Measurements from ENCODE around the gene FBXO17.

The FBXO17 gene

GRCh38 chr19:38958301-38958700 is 17.2 kb downstream of the FBXO17 start:
- TF ChIP-seq FOXP2 (optimal IDR thresholded peaks at IDR 0.05; ENCODE audit: borderline replicate concordance, extremely low read depth, extremely low read length, insufficient read depth) (no peak), TAF1 (IDR thresholded peaks at IDR 0.05; ENCODE audit: borderline replicate concordance, insufficient read depth, low read length) (no peak), SIN3A (IDR thresholded peaks at IDR 0.05; ENCODE audit: borderline replicate concordance, insufficient read depth, low read length) (no peak), REST (IDR thresholded peaks at IDR 0.05; ENCODE audit: insufficient read depth in 1 of 2, low read depth in 2 of 2, low read length in 2 of 2) (no peak), POLR2AphosphoS5 (IDR thresholded peaks at IDR 0.05; ENCODE audit: low read depth, low read length) (no peak)

GRCh38 chr19:38956264-38956663 is 19.3 kb downstream of the FBXO17 start:
- TF ChIP-seq SIN3A (IDR thresholded peaks at IDR 0.05; ENCODE audit: borderline replicate concordance, insufficient read depth, low read length) (no peak), FOXP2 (optimal IDR thresholded peaks at IDR 0.05; ENCODE audit: borderline replicate concordance, extremely low read depth, extremely low read length, insufficient read depth) (no peak), POLR2AphosphoS5 (IDR thresholded peaks at IDR 0.05; ENCODE audit: low read depth, low read length) (no peak), TAF1 (IDR thresholded peaks at IDR 0.05; ENCODE audit: borderline replicate concordance, insufficient read depth, low read length) (no peak), REST (IDR thresholded peaks at IDR 0.05; ENCODE audit: insufficient read depth in 1 of 2, low read depth in 2 of 2, low read length in 2 of 2) (no peak)

GRCh38 chr19:38953677-38954076 is 21.9 kb downstream of the FBXO17 start:
- no peak for TF ChIP-seq TAF1 (IDR thresholded peaks at IDR 0.05; ENCODE audit: borderline replicate concordance, insufficient read depth, low read length)

GRCh38 chr19:38952395-38953165 is 23.0 kb downstream of the FBXO17 start:
- TF ChIP-seq TAF1 (IDR thresholded peaks at IDR 0.05; ENCODE audit: borderline replicate concordance, insufficient read depth, low read length) = no peak
- TF ChIP-seq SIN3A (IDR thresholded peaks at IDR 0.05; ENCODE audit: borderline replicate concordance, insufficient read depth, low read length) = no peak
- TF ChIP-seq POLR2AphosphoS5 (IDR thresholded peaks at IDR 0.05; ENCODE audit: low read depth, low read length) = no peak
- TF ChIP-seq REST (IDR thresholded peaks at IDR 0.05; ENCODE audit: insufficient read depth in 1 of 2, low read depth in 2 of 2, low read length in 2 of 2) = no peak
- no peak for TF ChIP-seq FOXP2 (optimal IDR thresholded peaks at IDR 0.05; ENCODE audit: borderline replicate concordance, extremely low read depth, extremely low read length, insufficient read depth)

GRCh38 chr19:38951187-38951586 is 24.4 kb downstream of the FBXO17 start:
- TF ChIP-seq SIN3A (IDR thresholded peaks at IDR 0.05; ENCODE audit: borderline replicate concordance, insufficient read depth, low read length) = no peak
- no peak for TF ChIP-seq TAF1 (IDR thresholded peaks at IDR 0.05; ENCODE audit: borderline replicate concordance, insufficient read depth, low read length)
- no peak for TF ChIP-seq REST (IDR thresholded peaks at IDR 0.05; ENCODE audit: insufficient read depth in 1 of 2, low read depth in 2 of 2, low read length in 2 of 2)
- TF ChIP-seq POLR2AphosphoS5 (IDR thresholded peaks at IDR 0.05; ENCODE audit: low read depth, low read length) = no peak
- no peak for TF ChIP-seq FOXP2 (optimal IDR thresholded peaks at IDR 0.05; ENCODE audit: borderline replicate concordance, extremely low read depth, extremely low read length, insufficient read depth)

Data from PFSK-1 (cell line).